GM19452 (cell line): ENCODE results near the gene EEF2.

Source experiments
- ATAC-seq: cut with Tn5 transposase; IDR thresholded peaks from one replicate; pipeline ENCODE4 v1.9.1; 2021; ENCODE audit not compliant: unreplicated experiment

EEF2 gene

GRCh38 chr19:3986260-3987041, 1.2 kb upstream of the EEF2 start:
- no peak for ATAC-seq

GRCh38 chr19:3985643-3986259, 488 bp upstream of the EEF2 start:
- ATAC-seq: no peak

GRCh38 chr19:3984584-3984907, 717 bp downstream of the EEF2 start:
- ATAC-seq: no peak

- ATAC-seq: no peak
Measured at GRCh38 chr19:3983936-3984583, 1.2 kb downstream of the EEF2 start.

- no peak for ATAC-seq
Measured at GRCh38 chr19:3983542-3983914, 1.7 kb downstream of the EEF2 start.

- ATAC-seq: no peak
Measured at GRCh38 chr19:3982701-3983541, 2.3 kb downstream of the EEF2 start.

GRCh38 chr19:3981736-3982681, 3.3 kb downstream of the EEF2 start:
- ATAC-seq: no peak

GRCh38 chr19:3981373-3981735, 3.9 kb downstream of the EEF2 start:
- ATAC-seq: no peak

- ATAC-seq: no peak
Measured at GRCh38 chr19:3980353-3981251, 4.7 kb downstream of the EEF2 start.

GRCh38 chr19:3979674-3980352, 5.5 kb downstream of the EEF2 start:
- no peak for ATAC-seq

GRCh38 chr19:3979289-3979673, 6.0 kb downstream of the EEF2 start:
- no peak for ATAC-seq

- no peak for ATAC-seq
Measured at GRCh38 chr19:3978145-3978544, 7.1 kb downstream of the EEF2 start.

- no peak for ATAC-seq
Measured at GRCh38 chr19:3977242-3978143, 7.8 kb downstream of the EEF2 start.

- no peak for ATAC-seq
Measured at GRCh38 chr19:3976495-3977241, 8.6 kb downstream of the EEF2 start.

- no peak for ATAC-seq
Measured at GRCh38 chr19:3975637-3976087, 9.6 kb downstream of the EEF2 start.

- no peak for ATAC-seq
Measured at GRCh38 chr19:3975144-3975543, 10.1 kb downstream of the EEF2 start.
